ENCODE results near the gene ZNF862. TPM values are rescaled to one million over a fixed set of nuclear protein-coding genes. Genes with fewer than 3 reads are reported as not detected.

Gene ZNF862
- total and polyA plus RNA-seq, 2 of the 8 experiments (the other 6 are each of a cell fraction or from before 2014, with no cell fraction given), result 1.8 to 3.9 TPM

- TF ChIP-seq SP1 (IDR thresholded peaks at IDR 0.05; ENCODE audit: low read depth, low read length), result no peak
These were observed 40.4 kb upstream of the ZNF862 start (continued) for GRCh38 chr7:149797771-149798170.
